ENCODE results near the gene AGER.

GRCh38 chr6:32203426-32204267, 19.6 kb upstream of the AGER start:
- TF ChIP-seq, protein P1, sequence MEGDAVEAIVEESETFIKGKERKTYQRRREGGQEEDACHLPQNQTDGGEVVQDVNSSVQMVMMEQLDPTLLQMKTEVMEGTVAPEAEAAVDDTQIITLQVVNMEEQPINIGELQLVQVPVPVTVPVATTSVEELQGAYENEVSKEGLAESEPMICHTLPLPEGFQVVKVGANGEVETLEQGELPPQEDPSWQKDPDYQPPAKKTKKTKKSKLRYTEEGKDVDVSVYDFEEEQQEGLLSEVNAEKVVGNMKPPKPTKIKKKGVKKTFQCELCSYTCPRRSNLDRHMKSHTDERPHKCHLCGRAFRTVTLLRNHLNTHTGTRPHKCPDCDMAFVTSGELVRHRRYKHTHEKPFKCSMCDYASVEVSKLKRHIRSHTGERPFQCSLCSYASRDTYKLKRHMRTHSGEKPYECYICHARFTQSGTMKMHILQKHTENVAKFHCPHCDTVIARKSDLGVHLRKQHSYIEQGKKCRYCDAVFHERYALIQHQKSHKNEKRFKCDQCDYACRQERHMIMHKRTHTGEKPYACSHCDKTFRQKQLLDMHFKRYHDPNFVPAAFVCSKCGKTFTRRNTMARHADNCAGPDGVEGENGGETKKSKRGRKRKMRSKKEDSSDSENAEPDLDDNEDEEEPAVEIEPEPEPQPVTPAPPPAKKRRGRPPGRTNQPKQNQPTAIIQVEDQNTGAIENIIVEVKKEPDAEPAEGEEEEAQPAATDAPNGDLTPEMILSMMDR (IDR thresholded peaks at IDR 0.05), result no peak
- no peak for TF ChIP-seq EZH2 (IDR thresholded peaks at IDR 0.05; ENCODE audit: borderline replicate concordance, insufficient read depth, low read depth, low read length, poor library complexity, severe bottlenecking)
